Raji (cell line): ENCODE measurements around the gene AHCYL1.

Source experiments
- POLR2A ChIP-seq: IDR thresholded peaks from 2 replicates; pipeline ENCODE4 v1.6.1; 2011; ENCODE audit warnings: low read depth, low read length, control low read depth; ENCODE audit not compliant: insufficient read depth

AHCYL1 gene

DNA sequence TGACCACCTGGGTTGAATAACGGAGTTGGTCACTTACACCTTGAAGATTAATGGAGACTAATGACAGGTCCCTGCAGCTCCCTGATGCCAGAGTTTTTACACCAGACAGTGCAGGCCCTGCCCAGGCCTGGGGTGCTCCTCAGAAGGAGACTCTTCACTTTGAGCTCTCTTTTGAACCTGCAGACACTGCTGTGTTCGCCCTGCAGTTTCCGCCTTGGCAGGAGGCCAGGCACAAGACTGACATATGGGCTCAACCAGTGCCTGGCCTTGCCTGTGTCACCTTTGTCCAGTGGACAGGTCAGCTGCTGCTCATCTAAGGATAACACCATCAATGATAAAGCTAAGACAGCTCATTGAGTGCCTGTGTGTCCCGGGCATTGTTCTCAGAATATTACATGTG lies 55.1 kb downstream of the AHCYL1 start:
- TF ChIP-seq POLR2A, result no peak

DNA sequence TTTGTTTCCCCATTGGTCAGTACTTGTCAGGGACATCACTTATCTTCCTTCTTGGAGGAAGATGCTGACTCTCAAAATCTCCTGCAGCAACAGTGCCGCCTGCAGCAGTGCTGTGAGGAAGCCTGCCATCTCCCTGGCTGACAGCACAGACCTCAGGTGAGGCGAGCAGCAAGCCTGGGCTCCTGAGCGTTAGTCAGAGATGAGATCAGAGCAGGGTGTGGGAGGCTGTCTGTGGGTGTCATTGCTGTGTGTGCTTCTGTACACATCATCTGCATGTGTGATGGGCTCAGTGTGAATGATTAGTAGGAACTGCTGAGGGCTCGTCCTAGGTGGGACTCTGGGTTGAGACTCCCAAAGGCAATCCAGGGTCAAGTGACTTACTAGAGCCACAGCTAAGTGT lies 56.0 kb downstream of the AHCYL1 start:
- TF ChIP-seq POLR2A, result no peak

GRCh38 chr1:110043016-110043415 lies 58.5 kb downstream of the AHCYL1 start:
- TF ChIP-seq POLR2A, result no peak

GRCh38 chr1:110047463-110047862 lies 62.9 kb downstream of the AHCYL1 start:
- TF ChIP-seq POLR2A, result no peak

- TF ChIP-seq POLR2A, result no peak
Observed at GRCh38 chr1:110048240-110048639, 63.7 kb downstream of the AHCYL1 start.

DNA sequence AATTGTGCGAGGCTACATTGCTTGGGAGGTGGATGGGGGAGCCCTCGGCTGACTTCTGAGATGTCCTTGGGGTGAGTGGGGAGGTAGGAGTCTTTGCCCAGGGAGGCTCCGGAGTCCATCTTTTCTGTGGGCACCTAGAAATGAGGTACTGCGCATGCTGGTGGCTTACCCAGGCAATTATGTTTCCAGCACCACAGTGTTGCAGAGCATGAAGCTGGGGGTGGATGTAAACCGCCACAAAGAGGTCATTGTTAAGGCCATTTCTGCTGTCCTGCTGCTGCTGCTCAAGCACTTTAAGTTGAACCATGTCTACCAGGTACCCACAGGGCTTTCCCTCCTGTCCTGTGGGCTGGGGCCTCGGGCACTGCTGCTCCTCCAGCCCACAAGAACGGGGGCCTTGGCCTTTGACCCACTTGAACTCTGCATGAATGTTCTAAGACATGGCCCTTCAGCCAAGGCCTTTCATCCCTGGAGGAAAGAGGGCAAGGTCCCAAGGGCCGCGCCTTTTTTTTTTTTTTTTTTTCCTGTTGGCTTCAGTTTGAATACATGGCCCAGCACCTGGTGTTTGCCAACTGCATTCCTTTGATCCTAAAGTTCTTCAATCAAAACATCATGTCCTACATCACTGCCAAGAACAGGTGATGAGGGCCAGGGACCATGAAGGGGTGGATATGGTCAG lies 64.5 kb downstream of the AHCYL1 start:
- TF ChIP-seq POLR2A, result no peak

DNA sequence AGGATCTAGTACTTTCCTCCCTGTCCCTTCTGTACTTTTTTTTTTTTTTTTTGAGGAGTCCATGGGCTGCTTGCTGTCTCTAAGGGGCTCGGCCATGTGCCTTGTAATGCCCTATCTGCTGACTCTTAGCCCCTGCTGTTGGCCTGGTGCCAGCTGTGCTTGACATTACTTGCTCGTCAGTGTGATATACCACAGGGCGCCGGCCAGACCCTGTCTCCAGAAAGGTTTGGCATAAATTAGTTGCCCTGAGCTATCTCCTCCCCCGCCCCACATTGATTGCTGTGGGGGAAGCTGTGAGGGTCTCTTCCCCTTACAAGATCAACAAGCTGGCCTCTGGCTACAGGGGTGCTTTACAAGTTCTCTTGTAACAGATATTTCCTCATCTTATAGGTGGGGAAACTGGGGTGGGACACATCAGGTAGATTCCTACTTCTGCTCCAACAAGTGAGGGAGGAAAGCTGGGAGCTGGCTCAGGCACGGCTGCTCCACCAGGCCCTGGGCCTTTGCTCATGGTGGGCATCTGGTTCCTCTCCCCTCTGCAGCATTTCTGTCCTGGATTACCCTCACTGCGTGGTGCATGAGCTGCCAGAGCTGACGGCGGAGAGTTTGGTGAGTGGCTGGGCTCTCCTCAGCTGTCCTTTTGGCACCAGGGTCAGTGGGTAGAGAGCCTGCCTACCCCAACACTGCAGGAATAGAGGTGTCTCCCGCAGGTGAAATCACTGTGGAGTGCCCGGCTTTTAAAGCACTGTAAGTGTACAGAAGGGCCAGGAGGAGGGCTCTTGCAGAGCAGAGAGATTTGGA lies 65.4 kb downstream of the AHCYL1 start:
- TF ChIP-seq POLR2A, result no peak

- no peak for TF ChIP-seq POLR2A
Observed at GRCh38 chr1:110050602-110051261, 66.2 kb downstream of the AHCYL1 start.

- TF ChIP-seq POLR2A, result no peak
Observed at GRCh38 chr1:110051262-110051648, 66.7 kb downstream of the AHCYL1 start.

DNA sequence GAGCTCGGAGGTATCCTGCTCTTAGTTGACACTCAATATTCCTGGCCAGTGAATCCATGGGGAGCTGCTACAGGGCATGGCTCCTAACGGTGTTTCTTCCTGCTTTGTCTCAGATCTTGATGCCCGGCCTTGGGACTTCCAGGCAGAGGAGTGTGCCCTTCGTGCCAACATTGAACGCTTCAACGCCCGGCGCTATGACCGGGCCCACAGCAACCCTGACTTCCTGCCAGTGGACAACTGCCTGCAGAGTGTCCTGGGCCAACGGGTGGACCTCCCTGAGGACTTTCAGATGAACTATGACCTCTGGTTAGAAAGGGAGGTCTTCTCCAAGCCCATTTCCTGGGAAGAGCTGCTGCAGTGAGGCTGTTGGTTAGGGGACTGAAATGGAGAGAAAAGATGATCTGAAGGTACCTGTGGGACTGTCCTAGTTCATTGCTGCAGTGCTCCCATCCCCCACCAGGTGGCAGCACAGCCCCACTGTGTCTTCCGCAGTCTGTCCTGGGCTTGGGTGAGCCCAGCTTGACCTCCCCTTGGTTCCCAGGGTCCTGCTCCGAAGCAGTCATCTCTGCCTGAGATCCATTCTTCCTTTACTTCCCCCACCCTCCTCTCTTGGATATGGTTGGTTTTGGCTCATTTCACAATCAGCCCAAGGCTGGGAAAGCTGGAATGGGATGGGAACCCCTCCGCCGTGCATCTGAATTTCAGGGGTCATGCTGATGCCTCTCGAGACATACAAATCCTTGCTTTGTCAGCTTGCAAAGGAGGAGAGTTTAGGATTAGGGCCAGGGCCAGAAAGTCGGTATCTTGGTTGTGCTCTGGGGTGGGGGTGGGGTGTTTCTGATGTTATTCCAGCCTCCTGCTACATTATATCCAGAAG lies 69.2 kb downstream of the AHCYL1 start:
- TF ChIP-seq POLR2A, result no peak

GRCh38 chr1:110055493-110056284 lies 71.1 kb downstream of the AHCYL1 start:
- no peak for TF ChIP-seq POLR2A

GRCh38 chr1:110056285-110056683 lies 71.7 kb downstream of the AHCYL1 start:
- no peak for TF ChIP-seq POLR2A

GRCh38 chr1:110056776-110057175 lies 72.2 kb downstream of the AHCYL1 start:
- TF ChIP-seq POLR2A, result no peak

- no peak for TF ChIP-seq POLR2A
Observed at GRCh38 chr1:110057963-110058518, 73.5 kb downstream of the AHCYL1 start.
